ENCODE results near the gene MAP3K7. TPM values are rescaled to one million over a fixed set of nuclear protein-coding genes. Genes with fewer than 3 reads are reported as not detected.

MAP3K7 gene
- total and polyA plus RNA-seq, 2 experiments from 2014 or later, result 21.5 to 40.3 TPM

DNA sequence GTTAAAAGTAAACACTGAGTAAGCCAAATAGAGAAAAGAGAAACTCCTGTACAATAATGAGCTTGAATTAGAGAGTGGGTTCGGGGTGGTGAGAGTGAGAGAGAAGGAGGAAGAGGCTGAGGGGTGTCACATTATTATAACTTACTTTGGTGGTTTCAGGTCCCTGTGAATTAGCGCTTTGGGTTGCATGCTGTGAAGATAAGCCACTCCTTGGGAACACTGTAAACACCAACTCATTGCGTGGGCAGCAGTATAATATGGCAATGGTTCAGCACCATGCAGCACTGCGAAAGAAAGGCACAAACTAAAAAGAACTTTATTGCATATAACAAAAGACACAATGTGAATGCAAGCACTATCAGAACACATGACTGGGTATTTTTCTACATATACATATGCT lies 26.9 kb downstream of the MAP3K7 start:
- no peak overlapping the region for H3K4me3 ChIP-seq

GRCh38 chr6:90557006-90557405 lies 29.9 kb downstream of the MAP3K7 start:
- Histone ChIP-seq H3K4me1 (ENCODE audit: insufficient read depth) (no peaks in the 10 kb centered on the region), H3K27me3 (no peaks in the 10 kb centered on the region), H3K9me2 (replicated peaks; ENCODE audit: insufficient read depth) (no peaks in the 10 kb centered on the region), H3K79me2 (peaks cover 3% of the 10 kb centered on the region), H2AFZ (no peak overlapping the region), H3K4me2 (no peak overlapping the region), H3K36me3 (replicated peaks; ENCODE audit: insufficient read depth, low read depth) (no peaks in the 10 kb centered on the region), H3K4me3 (no peak overlapping the region), H3K9me3 (ENCODE audit: low read depth) (no peaks in the 10 kb centered on the region), H3K27ac (no peak overlapping the region), H4K20me1 (ENCODE audit: insufficient read depth, poor library complexity, severe bottlenecking) (no peaks in the 10 kb centered on the region)
- DNase-seq (ENCODE audit: low spot score), result no peak
- WGBS (ENCODE audit: low lambda C conversion rate, missing lambda C conversion rate), result 100% methylated on average over 1 of the region's 1 CpG
- TF ChIP-seq EZH2phosphoT487 (IDR thresholded peaks at IDR 0.05; ENCODE audit: low read depth, severe bottlenecking, unreplicated experiment) (no peak), CTCF (IDR thresholded peaks at IDR 0.05; ENCODE audit: poor library complexity) (no peak), EZH2 (IDR thresholded peaks at IDR 0.05; ENCODE audit: borderline replicate concordance) (no peak)

More for the DNA sequence above, 26.9 kb downstream of the MAP3K7 start:
- Histone ChIP-seq H2AFZ (no peak overlapping the region), H3K9me3 (ENCODE audit: low read depth) (no peaks in the 10 kb centered on the region), H3K79me2 (peaks cover 3% of the 10 kb centered on the region), H3K9me2 (replicated peaks; ENCODE audit: insufficient read depth) (no peaks in the 10 kb centered on the region), H3K4me1 (ENCODE audit: insufficient read depth) (no peaks in the 10 kb centered on the region), H3K4me2 (no peak overlapping the region), H3K27ac (no peak overlapping the region), H3K36me3 (replicated peaks; ENCODE audit: insufficient read depth, low read depth) (no peaks in the 10 kb centered on the region), H4K20me1 (ENCODE audit: insufficient read depth, poor library complexity, severe bottlenecking) (no peaks in the 10 kb centered on the region), H3K27me3 (no peaks in the 10 kb centered on the region)
- TF ChIP-seq EZH2phosphoT487 (IDR thresholded peaks at IDR 0.05; ENCODE audit: low read depth, severe bottlenecking, unreplicated experiment), result no peak
- TF ChIP-seq EZH2 (IDR thresholded peaks at IDR 0.05; ENCODE audit: borderline replicate concordance), result no peak
- TF ChIP-seq CTCF (IDR thresholded peaks at IDR 0.05; ENCODE audit: poor library complexity), result no peak
- DNase-seq (ENCODE audit: low spot score), result no peak
- 89% methylated on average over 4 of the region's 4 CpGs for WGBS (ENCODE audit: low lambda C conversion rate, missing lambda C conversion rate)

GRCh38 chr6:90547991-90548390 lies 38.9 kb downstream of the MAP3K7 start:
- Histone ChIP-seq H3K27me3 (no peaks in the 10 kb centered on the region), H3K4me1 (ENCODE audit: insufficient read depth) (no peaks in the 10 kb centered on the region), H4K20me1 (ENCODE audit: insufficient read depth, poor library complexity, severe bottlenecking) (no peaks in the 10 kb centered on the region), H3K9me2 (replicated peaks; ENCODE audit: insufficient read depth) (no peaks in the 10 kb centered on the region), H2AFZ (no peak overlapping the region), H3K4me2 (no peak overlapping the region), H3K9me3 (ENCODE audit: low read depth) (no peaks in the 10 kb centered on the region), H3K27ac (no peak overlapping the region), H3K79me2 (no peaks in the 10 kb centered on the region), H3K4me3 (no peak overlapping the region), H3K36me3 (replicated peaks; ENCODE audit: insufficient read depth, low read depth) (no peaks in the 10 kb centered on the region)
- 96% methylated on average over 2 of the region's 2 CpGs for WGBS (ENCODE audit: low lambda C conversion rate, missing lambda C conversion rate)
- no peak for DNase-seq (ENCODE audit: low spot score)
- TF ChIP-seq EZH2phosphoT487 (IDR thresholded peaks at IDR 0.05; ENCODE audit: low read depth, severe bottlenecking, unreplicated experiment), result no peak
- TF ChIP-seq CTCF (IDR thresholded peaks at IDR 0.05; ENCODE audit: poor library complexity), result no peak
- TF ChIP-seq EZH2 (IDR thresholded peaks at IDR 0.05; ENCODE audit: borderline replicate concordance), result no peak

- Histone ChIP-seq H4K20me1 (ENCODE audit: insufficient read depth, poor library complexity, severe bottlenecking) (no peaks in the 10 kb centered on the region), H3K36me3 (replicated peaks; ENCODE audit: insufficient read depth, low read depth) (no peaks in the 10 kb centered on the region), H3K27me3 (no peaks in the 10 kb centered on the region), H3K27ac (no peak overlapping the region), H3K4me3 (no peak overlapping the region), H3K9me2 (replicated peaks; ENCODE audit: insufficient read depth) (no peaks in the 10 kb centered on the region), H2AFZ (no peak overlapping the region), H3K79me2 (no peaks in the 10 kb centered on the region), H3K9me3 (ENCODE audit: low read depth) (no peaks in the 10 kb centered on the region), H3K4me1 (ENCODE audit: insufficient read depth) (no peaks in the 10 kb centered on the region), H3K4me2 (no peak overlapping the region)
- no peak for TF ChIP-seq EZH2phosphoT487 (IDR thresholded peaks at IDR 0.05; ENCODE audit: low read depth, severe bottlenecking, unreplicated experiment)
- no peak for TF ChIP-seq EZH2 (IDR thresholded peaks at IDR 0.05; ENCODE audit: borderline replicate concordance)
- TF ChIP-seq CTCF (IDR thresholded peaks at IDR 0.05; ENCODE audit: poor library complexity), result no peak
- 90% methylated on average over 4 of the region's 4 CpGs for WGBS (ENCODE audit: low lambda C conversion rate, missing lambda C conversion rate)
- DNase-seq (ENCODE audit: low spot score), result no peak
Observed at GRCh38 chr6:90547079-90547478, 39.8 kb downstream of the MAP3K7 start.

Data from hepatocyte (in vitro differentiated cells).